GM10248 (cell line): ENCODE data around the gene SCTR.

Experiments used
- CTCF ChIA-PET: fragments of 300-600 bp; sonication (Branson Sonifier 250); formaldehyde crosslinking; extraction: SDS; loops from one replicate; lab custom pipeline; 2021; ENCODE audit warnings: antibody characterized with exemption; lab: Yijun Ruan, JAX
- POLR2A ChIA-PET: fragments of 350-650 bp; sonication (Branson Sonifier 250); formaldehyde crosslinking; extraction: SDS; loops from one replicate; lab custom pipeline; 2020; ENCODE audit warnings: antibody characterized with exemption; lab: Yijun Ruan, JAX
- DNase-seq: peaks from one replicate; pipeline ENCODE4 v3.0.0; 2012; ENCODE audit errors: extremely low spot score
- TF ChIP-seq, protein P1 (sequence below): IDR thresholded peaks from 2 replicates; pipeline ENCODE4 v1.5.1; 2012; ENCODE audit warnings: mild to moderate bottlenecking, low read depth; ENCODE audit errors: extremely low read depth, missing control alignments, control extremely low read depth

The SCTR gene

GRCh38 chr2:119419803-119420508 is 104.3 kb downstream of the SCTR start:
- DNase-seq = no peak
- TF ChIP-seq, protein P1, sequence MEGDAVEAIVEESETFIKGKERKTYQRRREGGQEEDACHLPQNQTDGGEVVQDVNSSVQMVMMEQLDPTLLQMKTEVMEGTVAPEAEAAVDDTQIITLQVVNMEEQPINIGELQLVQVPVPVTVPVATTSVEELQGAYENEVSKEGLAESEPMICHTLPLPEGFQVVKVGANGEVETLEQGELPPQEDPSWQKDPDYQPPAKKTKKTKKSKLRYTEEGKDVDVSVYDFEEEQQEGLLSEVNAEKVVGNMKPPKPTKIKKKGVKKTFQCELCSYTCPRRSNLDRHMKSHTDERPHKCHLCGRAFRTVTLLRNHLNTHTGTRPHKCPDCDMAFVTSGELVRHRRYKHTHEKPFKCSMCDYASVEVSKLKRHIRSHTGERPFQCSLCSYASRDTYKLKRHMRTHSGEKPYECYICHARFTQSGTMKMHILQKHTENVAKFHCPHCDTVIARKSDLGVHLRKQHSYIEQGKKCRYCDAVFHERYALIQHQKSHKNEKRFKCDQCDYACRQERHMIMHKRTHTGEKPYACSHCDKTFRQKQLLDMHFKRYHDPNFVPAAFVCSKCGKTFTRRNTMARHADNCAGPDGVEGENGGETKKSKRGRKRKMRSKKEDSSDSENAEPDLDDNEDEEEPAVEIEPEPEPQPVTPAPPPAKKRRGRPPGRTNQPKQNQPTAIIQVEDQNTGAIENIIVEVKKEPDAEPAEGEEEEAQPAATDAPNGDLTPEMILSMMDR = no peak
- CTCF ChIA-PET = interaction anchor here (1.1 to 2.2 kb wide), 7 partner anchors 9 to 59 kb away, joined by 3 to 7 read pairs (median 3); partner anchors contain the start of gene TMEM37
- POLR2A ChIA-PET = no interaction called here

- DNase-seq = no peak
- TF ChIP-seq, protein P1 = no peak
- ChIA-PET CTCF (interaction anchor here (1.4 to 1.8 kb wide), 2 partner anchors 12 to 57 kb away, joined by 3 to 7 read pairs; no protein-coding TSS in a partner anchor), POLR2A (no interaction called here)
These were observed 105.2 kb downstream of the SCTR start for GRCh38 chr2:119419065-119419464.

GRCh38 chr2:119417908-119418307 is 106.4 kb downstream of the SCTR start:
- POLR2A ChIA-PET = no interaction called here
- CTCF ChIA-PET = no interaction called here
- TF ChIP-seq, protein P1 = no peak
- DNase-seq = no peak

- DNase-seq = no peak
- ChIA-PET CTCF (interaction anchor here (1.0 to 8.6 kb wide), 7 partner anchors 8 to 61 kb away, joined by 3 to 110 read pairs (median 4); no protein-coding TSS in a partner anchor), POLR2A (no interaction called here)
- TF ChIP-seq, protein P1 = no peak
These were observed 107.9 kb downstream of the SCTR start for GRCh38 chr2:119416299-119416923.

DNA sequence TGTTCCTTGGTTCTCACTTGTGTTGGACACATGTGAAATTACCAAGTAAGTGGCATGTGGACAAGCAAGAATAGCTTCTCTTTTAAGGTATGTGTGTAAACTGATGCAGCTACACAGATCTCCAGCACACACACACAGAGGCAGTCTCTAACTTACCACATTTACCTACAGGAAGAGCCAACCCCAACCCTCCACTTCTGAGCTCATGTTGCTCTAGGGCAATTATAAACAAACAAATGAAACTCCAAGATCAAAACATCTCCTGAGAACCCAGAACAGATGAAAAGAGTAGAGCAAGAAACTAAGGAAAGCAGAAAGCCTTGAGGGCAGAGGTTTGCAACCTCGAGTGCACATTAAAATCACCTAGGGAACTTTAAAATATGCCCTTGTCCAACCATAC is 108.7 kb downstream of the SCTR start:
- TF ChIP-seq, protein P1 = no peak
- CTCF ChIA-PET = interaction anchor here (0.8 to 8.6 kb wide), 4 partner anchors 9 to 62 kb away, joined by 3 to 110 read pairs (median 3); no protein-coding TSS in a partner anchor
- no peak for DNase-seq
- POLR2A ChIA-PET = no interaction called here

DNA sequence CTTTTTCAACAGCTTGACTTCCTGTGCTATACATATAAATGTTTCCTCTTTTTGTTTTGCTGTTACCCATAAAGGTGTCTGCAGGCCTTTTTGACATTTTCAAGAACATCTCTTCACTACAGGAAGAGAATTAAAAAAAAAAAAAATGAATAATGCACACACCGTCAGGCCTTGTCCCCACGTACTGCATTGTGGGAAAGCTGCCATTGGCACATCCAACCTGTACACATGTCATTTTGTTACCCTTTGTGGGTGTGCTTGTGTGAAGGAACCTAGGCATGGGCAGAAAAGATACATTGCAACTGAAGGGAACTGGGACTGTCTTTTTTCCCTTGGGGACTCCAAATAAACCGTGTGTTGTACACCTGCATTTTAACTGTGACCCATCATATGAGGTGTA is 109.4 kb downstream of the SCTR start:
- CTCF ChIA-PET = interaction anchor here (0.8 to 8.6 kb wide), 3 partner anchors 9 to 63 kb away, joined by 3 to 110 read pairs (median 3); no protein-coding TSS in a partner anchor
- POLR2A ChIA-PET = no interaction called here
- TF ChIP-seq, protein P1 = no peak
- DNase-seq = no peak
